Neural progenitor cell (in vitro differentiated cells): ENCODE results near the gene UBE2L6. TPM values are rescaled to one million over a fixed set of nuclear protein-coding genes. Genes with fewer than 3 reads are reported as not detected.

Experiments used
- DNase-seq: peaks from one replicate; pipeline ENCODE4 v3.0.0-alpha.2; 2016; ENCODE audit warnings: low spot score
- H2AFZ ChIP-seq: fragments of 200-600 bp; sonication (generic); replicated peaks from 2 replicates; pipeline ENCODE4 v1.6.1; 2016; ENCODE audit warnings: antibody characterized with exemption
- H3F3A ChIP-seq: fragments of 200-600 bp; sonication (generic); 2 replicates; pipeline ENCODE4 v1.6.1; 2016; ENCODE audit warnings: antibody characterized with exemption, low read depth
- H3K27ac ChIP-seq: fragments of 200-600 bp; sonication (generic); 2 replicates; pipeline ENCODE4 v1.5.1; 2016; ENCODE audit warnings: mild to moderate bottlenecking
- H3K27me3 ChIP-seq: fragments of 200-600 bp; sonication (generic); 2 replicates; pipeline ENCODE4 v1.6.1; 2016; ENCODE audit warnings: mild to moderate bottlenecking, moderate library complexity
- H3K36me3 ChIP-seq: fragments of 200-600 bp; sonication (generic); 2 replicates; pipeline ENCODE4 v1.5.1; 2016
- H3K4me1 ChIP-seq: fragments of 200-600 bp; sonication (generic); 2 replicates; pipeline ENCODE4 v1.6.1; 2016; ENCODE audit warnings: mixed run types
- H3K4me2 ChIP-seq: fragments of 200-600 bp; sonication (generic); 2 replicates; pipeline ENCODE4 v1.6.1; 2016
- H3K4me3 ChIP-seq: fragments of 200-600 bp; sonication (generic); 2 replicates; pipeline ENCODE4 v1.5.1; 2016
- H3K79me2 ChIP-seq: fragments of 200-600 bp; sonication (generic); 2 replicates; pipeline ENCODE4 v1.6.1; 2016; ENCODE audit warnings: low read depth
- H3K9ac ChIP-seq: fragments of 200-600 bp; sonication (generic); 2 replicates; pipeline ENCODE4 v1.6.1; 2016
- H3K9me3 ChIP-seq: fragments of 200-600 bp; sonication (generic); 2 replicates; pipeline ENCODE4 v1.5.1; 2016; ENCODE audit warnings: low read depth
- H4K20me1 ChIP-seq: fragments of 200-600 bp; sonication (generic); 2 replicates; pipeline ENCODE4 v1.6.1; 2016; ENCODE audit warnings: low read depth
- H3K27ac Mint-ChIP-seq: 3 replicates; pipeline ENCODE4 v1.8.0; 2021; ENCODE audit warnings: mixed read lengths
- H3K27me3 Mint-ChIP-seq: 2 replicates; pipeline ENCODE4 v1.8.0; 2022; ENCODE audit warnings: low read depth, mild to moderate bottlenecking, inconsistent platforms, moderate library complexity, mixed read lengths; ENCODE audit not compliant: insufficient read depth
- H3K36me3 Mint-ChIP-seq: 3 replicates; pipeline ENCODE4 v1.8.0; 2021; ENCODE audit warnings: mixed read lengths
- H3K4me1 Mint-ChIP-seq: 3 replicates; pipeline ENCODE4 v1.8.0; 2021; ENCODE audit warnings: mixed read lengths
- H3K4me3 Mint-ChIP-seq: 3 replicates; pipeline ENCODE4 v1.8.0; 2021; ENCODE audit warnings: mild to moderate bottlenecking, moderate library complexity, mixed read lengths
- H3K9me3 Mint-ChIP-seq: 3 replicates; pipeline ENCODE4 v1.8.0; 2020; ENCODE audit warnings: mixed read lengths
- EZH2 ChIP-seq: fragments of 200-600 bp; sonication (generic); IDR thresholded peaks from 2 replicates; pipeline ENCODE4 v1.6.1; 2017; ENCODE audit warnings: antibody characterized with exemption, mild to moderate bottlenecking, moderate library complexity
- EZH2phosphoT487 ChIP-seq: fragments of 200-600 bp; sonication (generic); IDR thresholded peaks from 2 replicates; pipeline ENCODE4 v1.6.1; 2017; ENCODE audit warnings: antibody characterized with exemption
- total RNA-seq: library from RNA; depleted of rRNA; stranded (reverse); fragments of >200 nt; gene quantifications from 2 replicates; pipeline ENCODE4 v1.2.3, GENCODE V29; 2015; ENCODE audit warnings: low replicate concordance
- TF ChIP-seq, protein P1 (sequence below): fragments of 200-600 bp; sonication (generic); IDR thresholded peaks from 2 replicates; pipeline ENCODE4 v1.5.1; 2017; ENCODE audit warnings: antibody characterized with exemption, mild to moderate bottlenecking

Gene UBE2L6
- total RNA-seq, 1 donor from 2014 or later = 76.2 TPM

DNA sequence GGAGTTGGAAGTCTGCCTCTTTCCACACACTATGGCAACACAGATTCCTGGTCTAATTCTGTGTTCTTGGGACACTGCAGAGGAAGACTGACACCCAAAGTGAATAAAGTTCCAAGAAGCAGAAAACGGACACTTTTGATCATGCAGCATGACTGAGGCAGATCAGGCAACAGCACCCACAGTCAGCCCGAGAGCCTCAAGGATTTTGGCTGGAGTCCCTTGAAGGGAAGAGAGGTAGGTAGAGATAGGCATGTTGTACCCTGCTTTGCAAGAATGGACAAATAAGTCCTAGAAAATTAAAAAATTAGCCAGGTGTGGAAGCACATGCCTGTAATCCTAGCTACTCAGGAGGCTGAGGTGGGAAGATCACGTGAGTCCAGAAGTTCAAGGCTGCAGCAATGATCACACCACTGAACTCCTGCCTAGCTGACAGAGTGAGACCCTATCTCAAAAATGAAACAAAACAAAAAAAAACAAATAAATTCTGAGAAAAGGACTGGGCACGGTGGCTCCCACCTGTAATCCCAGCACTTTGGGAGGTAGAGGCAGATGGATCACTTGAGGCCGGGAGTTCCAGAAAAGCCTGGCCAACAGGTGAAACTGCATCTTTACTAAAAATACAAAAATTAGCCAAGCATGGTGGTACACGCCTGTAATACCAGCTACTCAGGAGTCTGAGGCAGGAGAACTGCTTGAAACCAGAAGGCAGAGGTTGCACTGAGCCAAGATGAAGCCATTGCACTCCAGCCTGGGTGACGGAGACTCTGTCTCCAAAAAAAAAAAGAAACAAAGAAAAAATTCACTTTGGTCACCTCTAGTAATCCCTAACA, 58.9 kb downstream of the UBE2L6 start:
- Mint-ChIP-seq H3K4me1 (peaks cover under 1% of the 10 kb centered on the region), H3K9me3 (no peaks in the 10 kb centered on the region), H3K36me3 (no peaks in the 10 kb centered on the region), H3K4me3 (no peak overlapping the region), H3K27ac (no peak overlapping the region), H3K27me3 (peaks cover 21% of the 10 kb centered on the region)
- H3F3A ChIP-seq = peaks cover 9% of the 10 kb centered on the region
- TF ChIP-seq EZH2phosphoT487 (no peak), EZH2 (no peak)
- TF ChIP-seq, protein P1, sequence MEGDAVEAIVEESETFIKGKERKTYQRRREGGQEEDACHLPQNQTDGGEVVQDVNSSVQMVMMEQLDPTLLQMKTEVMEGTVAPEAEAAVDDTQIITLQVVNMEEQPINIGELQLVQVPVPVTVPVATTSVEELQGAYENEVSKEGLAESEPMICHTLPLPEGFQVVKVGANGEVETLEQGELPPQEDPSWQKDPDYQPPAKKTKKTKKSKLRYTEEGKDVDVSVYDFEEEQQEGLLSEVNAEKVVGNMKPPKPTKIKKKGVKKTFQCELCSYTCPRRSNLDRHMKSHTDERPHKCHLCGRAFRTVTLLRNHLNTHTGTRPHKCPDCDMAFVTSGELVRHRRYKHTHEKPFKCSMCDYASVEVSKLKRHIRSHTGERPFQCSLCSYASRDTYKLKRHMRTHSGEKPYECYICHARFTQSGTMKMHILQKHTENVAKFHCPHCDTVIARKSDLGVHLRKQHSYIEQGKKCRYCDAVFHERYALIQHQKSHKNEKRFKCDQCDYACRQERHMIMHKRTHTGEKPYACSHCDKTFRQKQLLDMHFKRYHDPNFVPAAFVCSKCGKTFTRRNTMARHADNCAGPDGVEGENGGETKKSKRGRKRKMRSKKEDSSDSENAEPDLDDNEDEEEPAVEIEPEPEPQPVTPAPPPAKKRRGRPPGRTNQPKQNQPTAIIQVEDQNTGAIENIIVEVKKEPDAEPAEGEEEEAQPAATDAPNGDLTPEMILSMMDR = no peak
- no peak for DNase-seq
- no peak overlapping the region for H3K4me2 ChIP-seq
- no peak overlapping the region for H3K9ac ChIP-seq
- H3K79me2 ChIP-seq = no peaks in the 10 kb centered on the region
- H3K4me1 ChIP-seq = no peaks in the 10 kb centered on the region
- peaks cover 2% of the 10 kb centered on the region for H4K20me1 ChIP-seq
- H2AFZ ChIP-seq = no peak overlapping the region
- H3K9me3 ChIP-seq = no peaks in the 10 kb centered on the region
- no peak overlapping the region for H3K27ac ChIP-seq
- H3K36me3 ChIP-seq = no peaks in the 10 kb centered on the region
- peaks cover 19% of the 10 kb centered on the region for H3K27me3 ChIP-seq
- no peak overlapping the region for H3K4me3 ChIP-seq

DNA sequence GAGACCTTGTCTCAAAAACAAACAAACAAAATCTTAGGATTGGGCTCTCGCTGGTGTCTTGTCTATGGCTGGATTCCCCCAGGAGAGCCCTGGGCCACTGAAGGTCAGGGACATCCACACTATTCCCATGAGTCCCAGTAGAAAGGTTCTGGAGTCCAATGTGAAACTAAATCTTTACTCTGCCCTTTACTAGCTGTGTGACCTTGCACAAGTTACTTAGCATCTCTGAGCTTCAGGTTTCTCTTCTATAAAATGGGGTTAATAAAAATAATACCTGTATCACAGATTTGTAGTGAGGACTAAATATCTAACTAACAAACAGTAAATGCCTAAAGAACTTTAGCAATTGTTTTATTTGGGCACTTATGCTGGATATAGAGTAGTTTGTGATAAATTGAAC, 61.0 kb downstream of the UBE2L6 start:
- Histone ChIP-seq H3K79me2 (no peaks in the 10 kb centered on the region), H3K4me2 (no peak overlapping the region), H3F3A (no peaks in the 10 kb centered on the region), H3K36me3 (no peaks in the 10 kb centered on the region), H3K9ac (no peak overlapping the region), H4K20me1 (no peaks in the 10 kb centered on the region), H3K4me3 (no peak overlapping the region), H3K4me1 (no peaks in the 10 kb centered on the region), H2AFZ (no peak overlapping the region), H3K27ac (no peak overlapping the region), H3K9me3 (no peaks in the 10 kb centered on the region), H3K27me3 (no peaks in the 10 kb centered on the region)
- H3K4me1 Mint-ChIP-seq = peaks cover 7% of the 10 kb centered on the region
- H3K27me3 Mint-ChIP-seq = peaks cover 11% of the 10 kb centered on the region
- no peaks in the 10 kb centered on the region for H3K9me3 Mint-ChIP-seq
- TF ChIP-seq EZH2 (no peak), EZH2phosphoT487 (no peak)
- TF ChIP-seq, protein P1 = no peak
- no peak for DNase-seq
- H3K4me3 Mint-ChIP-seq = no peak overlapping the region
- H3K36me3 Mint-ChIP-seq = no peaks in the 10 kb centered on the region
- H3K27ac Mint-ChIP-seq = no peak overlapping the region

GRCh38 chr11:57504511-57504910, 63.0 kb downstream of the UBE2L6 start:
- H2AFZ ChIP-seq = no peak overlapping the region
- H3K4me1 Mint-ChIP-seq = peaks cover 18% of the 10 kb centered on the region

GRCh38 chr11:57502870-57503269, 64.6 kb downstream of the UBE2L6 start:
- H3K27me3 Mint-ChIP-seq = peaks cover 24% of the 10 kb centered on the region
- H3K4me1 Mint-ChIP-seq = peaks cover 25% of the 10 kb centered on the region
- TF ChIP-seq, protein P1 = no peak
- TF ChIP-seq EZH2phosphoT487 (no peak), EZH2 (no peak)
- Histone ChIP-seq H3K27ac (no peak overlapping the region), H3K9ac (no peak overlapping the region), H3K79me2 (no peaks in the 10 kb centered on the region), H3K36me3 (no peaks in the 10 kb centered on the region), H3K9me3 (no peaks in the 10 kb centered on the region), H3K4me1 (no peaks in the 10 kb centered on the region), H3F3A (no peaks in the 10 kb centered on the region), H3K27me3 (peaks cover 25% of the 10 kb centered on the region), H4K20me1 (peaks cover 11% of the 10 kb centered on the region), H2AFZ (no peak overlapping the region), H3K4me3 (no peak overlapping the region), H3K4me2 (no peak overlapping the region)
- H3K27ac Mint-ChIP-seq = peak overlapping the region; percentile 48
- H3K36me3 Mint-ChIP-seq = no peaks in the 10 kb centered on the region
- H3K4me3 Mint-ChIP-seq = no peak overlapping the region
- no peaks in the 10 kb centered on the region for H3K9me3 Mint-ChIP-seq
- no peak for DNase-seq

More at GRCh38 chr11:57504511-57504910, 63.0 kb downstream of the UBE2L6 start:
- H3K27ac ChIP-seq = no peak overlapping the region
- H3K27me3 ChIP-seq = peaks cover 8% of the 10 kb centered on the region
- H3K79me2 ChIP-seq = no peaks in the 10 kb centered on the region
- no peaks in the 10 kb centered on the region for H3K36me3 ChIP-seq
- H3K4me2 ChIP-seq = no peak overlapping the region
- Mint-ChIP-seq H3K27me3 (peaks cover 15% of the 10 kb centered on the region), H3K4me3 (no peak overlapping the region), H3K27ac (no peak overlapping the region), H3K9me3 (no peaks in the 10 kb centered on the region), H3K36me3 (no peaks in the 10 kb centered on the region)
- no peaks in the 10 kb centered on the region for H3K4me1 ChIP-seq
- no peak for TF ChIP-seq EZH2
- no peak for TF ChIP-seq EZH2phosphoT487
- no peak overlapping the region for H3K9ac ChIP-seq
- no peaks in the 10 kb centered on the region for H3F3A ChIP-seq
- DNase-seq = no peak
- H4K20me1 ChIP-seq = peaks cover 4% of the 10 kb centered on the region
- H3K4me3 ChIP-seq = no peak overlapping the region
- no peaks in the 10 kb centered on the region for H3K9me3 ChIP-seq
